Thyroid gland (tissue), 4 donors: Measurements from ENCODE around the gene SCAPER. TPM values are rescaled to one million over a fixed set of nuclear protein-coding genes. Genes with fewer than 3 reads are reported as not detected.

Experiments
- DNase-seq, 2 donors: peaks; one replicate each; pipeline ENCODE4 v3.0.0-alpha.2; 2019
- H3K27ac ChIP-seq, 3 donors: fragments of 200-600 bp; sonication (generic); 1 replicate in 2 of 3; 2 replicates in 1 of 3; pipeline ENCODE4 v1.5.1; 2016 to 2019; ENCODE audit warnings: mild to moderate bottlenecking in 1 of 3, moderate library complexity in 1 of 3
- H3K27me3 ChIP-seq: fragments of 200-600 bp; sonication (generic); one replicate; pipeline ENCODE4 v1.5.1; 2019
- H3K36me3 ChIP-seq, 2 donors: fragments of 200-600 bp; sonication (generic); one replicate each; pipeline ENCODE4 v1.5.1; 2016 to 2019
- H3K4me1 ChIP-seq, 2 donors: fragments of 200-600 bp; sonication (generic); one replicate each; pipeline ENCODE4 v1.5.1; 2017 to 2019
- H3K4me3 ChIP-seq, 3 donors: fragments of 200-600 bp; sonication (generic); replicated peaks in 1 of 3; 1 replicate in 2 of 3; 2 replicates in 1 of 3; pipeline ENCODE4 v1.5.1; 2016; ENCODE audit warnings: mild to moderate bottlenecking in 1 of 3
- H3K9me3 ChIP-seq: fragments of 200-600 bp; sonication (generic); one replicate; pipeline ENCODE4 v1.5.1; 2017
- POLR2A ChIP-seq, 2 donors: fragments of 450-650 bp; IDR thresholded peaks; one replicate each; pipeline ENCODE4 v1.6.1; 2017; ENCODE audit warnings: antibody characterized with exemption in 2 of 2, mild to moderate bottlenecking in 2 of 2, moderate library complexity in 1 of 2
- WGBS, 2 donors: methylation state at CpG; one replicate each; pipeline ENCODE4 v1.1.5; 2017; 5-methylcytosine and 5-hydroxymethylcytosine counted together
- intact Hi-C: fragments of 100-400 bp; cut with DNase I; formaldehyde crosslinking; loops from one replicate; pipeline ENCODE4 v1.15.1; 2023
- total RNA-seq, 4 donors: library from RNA; depleted of rRNA; stranded (reverse); fragments of >200 nt; gene quantifications; one replicate each; pipeline ENCODE4 v1.2.3, GENCODE V29; 2016
- TF ChIP-seq, protein P1 (sequence below), 6 experiments: fragments of 200-600 bp in 3 of 6; fragments of 450-650 bp in 3 of 6; sonication (generic) in 3 of 6; IDR thresholded peaks; one replicate each; pipeline ENCODE4 v1.5.1; 2016 to 2019; ENCODE audit warnings: antibody characterized with exemption in 6 of 6, mild to moderate bottlenecking in 2 of 6, inconsistent platforms in 1 of 6, moderate library complexity in 1 of 6

SCAPER gene
- total RNA-seq, 4 donors from 2014 or later = 45.2 to 90.8 (median 63.6) TPM

DNA sequence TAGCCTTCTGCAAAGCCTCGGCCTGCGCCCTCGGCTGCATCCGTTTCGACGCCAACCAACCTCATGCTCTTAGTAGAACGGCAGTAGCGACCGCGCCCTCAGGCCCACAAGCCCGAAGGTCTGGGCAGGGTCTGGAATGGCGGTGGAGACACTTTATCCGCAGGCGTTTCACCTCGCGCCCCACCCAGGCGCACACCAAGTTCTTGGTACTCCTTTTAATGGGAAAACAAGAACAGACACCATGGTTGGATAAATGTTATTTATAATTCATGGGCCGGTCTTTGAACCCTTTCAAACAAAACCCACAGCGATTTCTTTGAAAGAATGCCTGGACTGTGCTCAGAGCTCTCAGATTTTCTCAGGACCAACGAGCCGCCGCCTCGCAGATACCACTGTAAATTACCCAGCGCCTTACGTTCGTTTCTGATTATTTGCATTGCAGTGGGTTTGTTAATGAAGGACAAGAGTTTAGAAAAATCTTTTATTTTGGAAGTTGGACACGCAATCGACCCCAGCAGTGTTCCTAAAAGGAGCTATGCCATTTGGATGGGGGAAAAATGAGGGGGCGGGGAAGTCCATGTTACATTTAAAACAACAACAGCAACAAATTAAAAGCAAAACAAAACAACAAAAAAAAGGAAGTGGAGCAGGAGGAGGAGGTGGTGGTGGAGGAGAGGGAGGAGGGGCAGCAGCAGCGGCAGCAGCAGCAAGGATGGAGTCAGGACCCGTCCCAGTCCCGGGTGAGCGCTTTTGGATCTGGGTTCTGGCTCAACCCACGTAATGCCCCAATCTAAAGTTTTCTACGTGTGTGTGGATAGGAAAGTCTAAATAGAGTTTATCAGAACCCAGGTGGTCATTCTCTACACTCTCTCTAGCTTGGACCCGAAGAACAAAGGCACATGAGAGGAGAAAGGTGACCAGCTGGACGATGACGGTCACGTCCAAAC, 569.6 kb downstream of the SCAPER start:
- intact Hi-C loops = loop anchor here (5.0 kb wide), 1 partner anchor 143 kb away; no protein-coding TSS in a partner anchor
- peaks cover 8 to 37% of the 10 kb centered on the region in 2 donors for H3K4me1 ChIP-seq
- no peaks in the 10 kb centered on the region for H3K9me3 ChIP-seq
- DNase-seq = no peak
- peaks cover 65% of the 10 kb centered on the region for H3K27me3 ChIP-seq
- TF ChIP-seq, protein P1, sequence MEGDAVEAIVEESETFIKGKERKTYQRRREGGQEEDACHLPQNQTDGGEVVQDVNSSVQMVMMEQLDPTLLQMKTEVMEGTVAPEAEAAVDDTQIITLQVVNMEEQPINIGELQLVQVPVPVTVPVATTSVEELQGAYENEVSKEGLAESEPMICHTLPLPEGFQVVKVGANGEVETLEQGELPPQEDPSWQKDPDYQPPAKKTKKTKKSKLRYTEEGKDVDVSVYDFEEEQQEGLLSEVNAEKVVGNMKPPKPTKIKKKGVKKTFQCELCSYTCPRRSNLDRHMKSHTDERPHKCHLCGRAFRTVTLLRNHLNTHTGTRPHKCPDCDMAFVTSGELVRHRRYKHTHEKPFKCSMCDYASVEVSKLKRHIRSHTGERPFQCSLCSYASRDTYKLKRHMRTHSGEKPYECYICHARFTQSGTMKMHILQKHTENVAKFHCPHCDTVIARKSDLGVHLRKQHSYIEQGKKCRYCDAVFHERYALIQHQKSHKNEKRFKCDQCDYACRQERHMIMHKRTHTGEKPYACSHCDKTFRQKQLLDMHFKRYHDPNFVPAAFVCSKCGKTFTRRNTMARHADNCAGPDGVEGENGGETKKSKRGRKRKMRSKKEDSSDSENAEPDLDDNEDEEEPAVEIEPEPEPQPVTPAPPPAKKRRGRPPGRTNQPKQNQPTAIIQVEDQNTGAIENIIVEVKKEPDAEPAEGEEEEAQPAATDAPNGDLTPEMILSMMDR (IDR thresholded peaks at IDR 0.05) = no peak
- TF ChIP-seq POLR2A (IDR thresholded peaks at IDR 0.05) = no peak
- H3K4me3 ChIP-seq = no peak overlapping the region
- H3K36me3 ChIP-seq = no peaks in the 10 kb centered on the region
- no peak overlapping the region for H3K27ac ChIP-seq
- 9 to 10% methylated on average over 39 of the region's 39 CpGs for WGBS, 2 donors

DNA sequence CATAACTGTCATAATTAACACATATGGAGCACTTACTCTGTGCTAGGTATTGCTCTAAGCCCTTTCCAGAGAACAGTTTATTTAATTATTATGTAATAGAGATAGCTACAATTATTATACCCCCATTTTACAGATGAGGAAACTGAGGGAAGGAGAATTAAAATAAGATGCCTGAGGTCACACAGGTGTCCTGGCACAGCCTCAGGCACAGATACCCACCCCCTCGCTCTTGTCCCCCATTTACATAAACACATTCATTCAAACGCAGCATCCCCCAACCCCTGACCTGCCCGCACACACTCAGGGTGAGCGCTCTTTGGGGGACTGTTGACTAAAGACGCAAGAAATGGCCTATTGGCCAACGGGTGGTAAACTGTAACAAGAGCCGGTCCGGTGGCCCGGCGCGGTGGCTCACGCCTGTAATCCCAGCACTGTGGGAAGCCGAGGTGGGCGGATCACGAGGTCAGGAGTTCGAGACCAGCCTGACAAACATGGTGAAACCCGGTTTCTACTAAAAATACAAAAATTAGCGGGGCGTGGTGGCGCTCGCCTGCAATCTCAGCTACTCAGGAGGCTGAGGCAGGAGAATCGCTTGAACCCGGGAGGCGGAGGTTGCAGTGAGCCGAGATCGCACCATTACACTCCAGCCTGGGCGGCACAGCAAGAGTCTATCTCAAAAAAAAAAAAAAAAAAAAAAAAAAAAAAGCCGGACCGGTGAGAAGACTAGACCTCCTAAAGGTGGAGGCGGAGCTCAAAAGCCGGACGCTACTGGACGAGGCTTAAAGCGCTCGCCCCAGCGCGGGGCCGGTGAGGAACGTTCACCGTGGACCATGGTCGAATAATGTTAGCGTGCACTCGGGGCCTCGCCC, 570.5 kb downstream of the SCAPER start:
- H3K4me3 ChIP-seq = no peak overlapping the region
- 21 to 22% methylated on average over 44 of the region's 44 CpGs for WGBS, 2 donors
- H3K27me3 ChIP-seq = peaks cover 56% of the 10 kb centered on the region
- intact Hi-C loops = loop anchor here (5.0 kb wide), 1 partner anchor 142 kb away; no protein-coding TSS in a partner anchor
- H3K4me1 ChIP-seq = peaks cover 0 to 28% of the 10 kb centered on the region in 2 donors
- H3K27ac ChIP-seq = no peak overlapping the region
- H3K36me3 ChIP-seq = no peaks in the 10 kb centered on the region
- TF ChIP-seq, protein P1 (IDR thresholded peaks at IDR 0.05) = no peak
- TF ChIP-seq POLR2A (IDR thresholded peaks at IDR 0.05) = no peak
- no peak for DNase-seq
- no peaks in the 10 kb centered on the region for H3K9me3 ChIP-seq

DNA sequence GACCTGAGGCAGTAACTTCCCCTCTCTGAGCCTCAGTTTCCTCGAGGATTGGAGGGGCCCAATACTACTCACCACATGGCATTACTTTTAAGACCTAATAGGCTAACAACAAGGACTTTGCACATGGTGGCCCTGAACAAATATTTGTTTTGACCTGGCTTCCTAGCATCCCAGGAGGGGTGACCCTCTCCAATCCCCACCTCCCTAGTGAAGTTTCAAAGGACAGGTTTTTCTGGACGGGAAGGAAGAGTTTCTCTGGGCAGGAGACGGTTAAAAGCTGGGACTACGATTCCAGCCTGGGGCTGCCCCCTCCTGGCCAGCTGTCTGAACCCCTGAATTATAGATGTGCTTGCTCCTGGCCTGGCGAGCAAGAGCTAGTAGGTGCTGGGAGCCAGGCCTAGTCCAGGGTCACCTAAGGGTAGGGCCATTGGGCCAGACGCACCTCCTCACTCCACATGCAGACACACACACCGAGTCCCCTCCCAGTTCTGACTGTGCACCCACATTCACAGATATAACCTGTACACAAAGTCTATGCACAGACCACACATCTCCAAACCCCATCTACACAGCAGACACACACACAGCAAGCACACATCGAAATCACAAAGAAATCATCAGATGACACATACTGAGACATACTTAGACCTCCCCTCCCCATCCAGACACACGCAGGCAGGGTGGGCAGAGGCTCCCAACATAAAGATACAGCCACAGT, 571.3 kb downstream of the SCAPER start:
- H3K4me3 ChIP-seq = no peak overlapping the region
- no peak overlapping the region for H3K27ac ChIP-seq
- H3K36me3 ChIP-seq = no peaks in the 10 kb centered on the region
- WGBS, 2 donors = 50 to 69% methylated on average over 8 to 9 of the region's 9 CpGs
- H3K27me3 ChIP-seq = peaks cover 48% of the 10 kb centered on the region
- no peaks in the 10 kb centered on the region for H3K9me3 ChIP-seq
- peaks cover 0 to 22% of the 10 kb centered on the region in 2 donors for H3K4me1 ChIP-seq
- intact Hi-C loops = no loop called here
- no peak for DNase-seq
- no peak for TF ChIP-seq POLR2A (IDR thresholded peaks at IDR 0.05)
- TF ChIP-seq, protein P1 (IDR thresholded peaks at IDR 0.05) = no peak

DNA sequence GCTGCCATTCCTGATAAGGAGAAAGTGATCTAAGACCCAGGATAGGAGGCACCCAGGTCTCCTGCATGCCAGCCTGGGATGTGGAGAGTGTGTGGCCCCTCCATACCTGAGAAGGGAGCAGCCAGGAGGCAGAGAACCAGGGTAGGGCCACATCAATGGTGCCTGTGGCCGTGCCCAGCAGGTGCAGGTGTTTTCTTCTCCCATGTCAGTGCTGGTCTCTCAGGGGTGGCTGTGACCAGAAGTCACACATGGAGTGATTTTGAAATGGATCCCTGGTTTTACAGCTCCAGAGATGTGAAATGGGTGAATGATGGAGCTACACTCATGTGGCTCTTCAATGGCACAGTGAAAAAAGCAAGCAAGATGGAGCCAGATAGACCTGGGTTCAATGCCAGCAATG, 571.8 kb downstream of the SCAPER start:
- Histone ChIP-seq H3K4me3 (no peak overlapping the region), H3K4me1 (peaks cover 0 to 21% of the 10 kb centered on the region in 2 donors), H3K36me3 (no peaks in the 10 kb centered on the region), H3K27ac (no peak overlapping the region), H3K27me3 (peaks cover 42% of the 10 kb centered on the region), H3K9me3 (no peaks in the 10 kb centered on the region)
- 100% methylated on average over 1 of the region's 1 CpG; no CpG with 5 or more reads in 1 of the 2 donors for WGBS, 2 donors
- no peak for DNase-seq
- TF ChIP-seq, protein P1 (IDR thresholded peaks at IDR 0.05) = no peak
- TF ChIP-seq POLR2A (IDR thresholded peaks at IDR 0.05) = no peak
- intact Hi-C loops = no loop called here
